OCI-LY3 (cell line): ENCODE results near the gene PARD3B.

ENCODE experiments used
- H2AFZ ChIP-seq: fragments of 200-600, 300-600 bp; shearing (Covaris generic); 2 replicates; pipeline ENCODE4 v1.6.0; 2014; ENCODE audit warnings: antibody characterized with exemption, low read depth, low read length
- H3K27ac ChIP-seq: fragments of 200-600, 300-600 bp; sonication (generic); 2 replicates; pipeline ENCODE4 v1.5.1; 2014; ENCODE audit warnings: mild to moderate bottlenecking, low read length, moderate library complexity, mixed read lengths
- H3K27me3 ChIP-seq: fragments of 200-600, 300-600 bp; sonication (generic); 2 replicates; pipeline ENCODE4 v1.6.1; 2014; ENCODE audit warnings: low read depth, low read length, mixed read lengths
- H3K36me3 ChIP-seq: fragments of 200-600, 300-600 bp; sonication (generic); replicated peaks from 2 replicates; pipeline ENCODE3; 2014; ENCODE audit warnings: low read depth, low read length, mixed read lengths
- H3K4me1 ChIP-seq: fragments of 300-600, 200-600 bp; sonication (generic); 2 replicates; pipeline ENCODE4 v1.6.1; 2014; ENCODE audit warnings: low read length, mixed read lengths
- H3K4me2 ChIP-seq: fragments of 200-600, 300-600 bp; sonication (generic); 2 replicates; pipeline ENCODE4 v1.6.1; 2014; ENCODE audit warnings: low read length, mixed read lengths
- H3K4me3 ChIP-seq: fragments of 300-600, 200-600 bp; sonication (generic); 2 replicates; pipeline ENCODE4 v1.5.1; 2014; ENCODE audit warnings: antibody characterized with exemption, mild to moderate bottlenecking, low read length, moderate library complexity
- H3K79me2 ChIP-seq: fragments of 300-600, 200-600 bp; shearing (Covaris generic); 2 replicates; pipeline ENCODE4 v1.6.1; 2014; ENCODE audit warnings: mild to moderate bottlenecking, low read length, mixed read lengths
- H3K9ac ChIP-seq: fragments of 300-600, 200-600 bp; shearing (Covaris generic); 2 replicates; pipeline ENCODE4 v1.6.0; 2014; ENCODE audit warnings: mild to moderate bottlenecking, low read length, moderate library complexity
- H3K9me3 ChIP-seq: fragments of 200-600, 300-600 bp; shearing (Covaris generic); 2 replicates; pipeline ENCODE4 v1.6.1; 2014; ENCODE audit warnings: low read length, mixed read lengths; ENCODE audit not compliant: insufficient read depth
- H4K20me1 ChIP-seq: fragments of 200-600, 300-600 bp; sonication (generic); 2 replicates; pipeline ENCODE4 v1.6.1; 2016; ENCODE audit warnings: low read length, mixed read lengths; ENCODE audit not compliant: insufficient read depth
- EZH2phosphoT487 ChIP-seq: fragments of 200-600 bp; shearing (Covaris generic); IDR thresholded peaks from 2 replicates; pipeline ENCODE4 v1.6.1; 2018; ENCODE audit warnings: antibody characterized with exemption, mixed run types, low read depth
- TF ChIP-seq, protein P1 (sequence below): fragments of 200-600, 300-600 bp; sonication (generic); IDR thresholded peaks from 2 replicates; pipeline ENCODE4 v1.5.1; 2014; ENCODE audit warnings: antibody characterized with exemption, low read length, low read depth

PARD3B gene

GRCh38 chr2:205494537-205495235 lies 949.4 kb downstream of the PARD3B start:
- no peak overlapping the region for H3K9ac ChIP-seq
- H3K4me2 ChIP-seq = no peak overlapping the region

DNA sequence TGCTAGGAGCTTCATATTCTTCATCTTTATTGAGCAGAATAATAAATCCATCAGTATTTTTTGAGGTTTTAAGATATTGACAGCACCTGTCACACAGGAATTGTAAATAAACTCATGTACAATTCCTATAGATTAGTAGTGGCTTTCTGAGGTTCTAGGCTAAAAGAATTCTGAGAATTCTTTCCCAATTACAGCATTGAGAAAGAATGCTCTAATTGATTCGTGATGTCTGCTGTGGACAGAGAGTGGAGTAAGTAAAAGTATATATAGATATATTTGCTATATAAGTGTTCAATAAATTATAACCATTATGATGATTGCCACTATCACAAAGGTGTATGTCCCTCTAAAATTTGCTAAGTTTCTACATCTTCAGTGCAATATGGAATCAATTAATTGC lies 950.5 kb downstream of the PARD3B start:
- H2AFZ ChIP-seq = no peak overlapping the region
- no peak overlapping the region for H3K4me2 ChIP-seq
- H3K4me3 ChIP-seq = no peak overlapping the region

More at GRCh38 chr2:205494537-205495235, 949.4 kb downstream of the PARD3B start:
- H3K36me3 ChIP-seq = no peaks in the 10 kb centered on the region
- no peaks in the 10 kb centered on the region for H3K9me3 ChIP-seq
- no peak overlapping the region for H3K4me3 ChIP-seq
- peaks cover 3% of the 10 kb centered on the region; the same call in 1 of the 2 replicates for H3K27me3 ChIP-seq
- no peaks in the 10 kb centered on the region for H4K20me1 ChIP-seq
- H3K79me2 ChIP-seq = no peaks in the 10 kb centered on the region
- no peak overlapping the region for H3K27ac ChIP-seq
- H2AFZ ChIP-seq = no peak overlapping the region
- no peak for TF ChIP-seq EZH2phosphoT487
- TF ChIP-seq, protein P1, sequence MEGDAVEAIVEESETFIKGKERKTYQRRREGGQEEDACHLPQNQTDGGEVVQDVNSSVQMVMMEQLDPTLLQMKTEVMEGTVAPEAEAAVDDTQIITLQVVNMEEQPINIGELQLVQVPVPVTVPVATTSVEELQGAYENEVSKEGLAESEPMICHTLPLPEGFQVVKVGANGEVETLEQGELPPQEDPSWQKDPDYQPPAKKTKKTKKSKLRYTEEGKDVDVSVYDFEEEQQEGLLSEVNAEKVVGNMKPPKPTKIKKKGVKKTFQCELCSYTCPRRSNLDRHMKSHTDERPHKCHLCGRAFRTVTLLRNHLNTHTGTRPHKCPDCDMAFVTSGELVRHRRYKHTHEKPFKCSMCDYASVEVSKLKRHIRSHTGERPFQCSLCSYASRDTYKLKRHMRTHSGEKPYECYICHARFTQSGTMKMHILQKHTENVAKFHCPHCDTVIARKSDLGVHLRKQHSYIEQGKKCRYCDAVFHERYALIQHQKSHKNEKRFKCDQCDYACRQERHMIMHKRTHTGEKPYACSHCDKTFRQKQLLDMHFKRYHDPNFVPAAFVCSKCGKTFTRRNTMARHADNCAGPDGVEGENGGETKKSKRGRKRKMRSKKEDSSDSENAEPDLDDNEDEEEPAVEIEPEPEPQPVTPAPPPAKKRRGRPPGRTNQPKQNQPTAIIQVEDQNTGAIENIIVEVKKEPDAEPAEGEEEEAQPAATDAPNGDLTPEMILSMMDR = no peak
- no peaks in the 10 kb centered on the region for H3K4me1 ChIP-seq

GRCh38 chr2:205496370-205496769 lies 951.1 kb downstream of the PARD3B start:
- Histone ChIP-seq H3K79me2 (no peaks in the 10 kb centered on the region), H3K9ac (no peak overlapping the region), H3K9me3 (no peaks in the 10 kb centered on the region), H3K36me3 (no peaks in the 10 kb centered on the region), H3K27me3 (peaks cover 3% of the 10 kb centered on the region; the same call in 1 of the 2 replicates), H4K20me1 (no peaks in the 10 kb centered on the region), H2AFZ (no peak overlapping the region), H3K27ac (no peak overlapping the region), H3K4me3 (no peak overlapping the region), H3K4me1 (no peaks in the 10 kb centered on the region), H3K4me2 (no peak overlapping the region)
- TF ChIP-seq, protein P1 = no peak
- no peak for TF ChIP-seq EZH2phosphoT487

More for the DNA sequence above, 950.5 kb downstream of the PARD3B start:
- H4K20me1 ChIP-seq = no peaks in the 10 kb centered on the region
- no peak overlapping the region for H3K27ac ChIP-seq
- H3K4me1 ChIP-seq = no peaks in the 10 kb centered on the region
- H3K36me3 ChIP-seq = no peaks in the 10 kb centered on the region
- no peaks in the 10 kb centered on the region for H3K9me3 ChIP-seq
- no peak for TF ChIP-seq EZH2phosphoT487
- TF ChIP-seq, protein P1 = no peak
- peaks cover 3% of the 10 kb centered on the region; the same call in 1 of the 2 replicates for H3K27me3 ChIP-seq
- H3K9ac ChIP-seq = no peak overlapping the region
- no peaks in the 10 kb centered on the region for H3K79me2 ChIP-seq

- Histone ChIP-seq H3K4me1 (no peaks in the 10 kb centered on the region), H3K4me2 (no peak overlapping the region), H4K20me1 (no peaks in the 10 kb centered on the region), H3K9me3 (no peaks in the 10 kb centered on the region), H3K27ac (no peak overlapping the region), H3K27me3 (peaks cover 3% of the 10 kb centered on the region; the same call in 1 of the 2 replicates), H2AFZ (no peak overlapping the region), H3K4me3 (no peak overlapping the region), H3K9ac (no peak overlapping the region), H3K36me3 (no peaks in the 10 kb centered on the region), H3K79me2 (no peaks in the 10 kb centered on the region)
- TF ChIP-seq, protein P1 = no peak
- no peak for TF ChIP-seq EZH2phosphoT487
These were observed 951.5 kb downstream of the PARD3B start for GRCh38 chr2:205496772-205497171.
